GM21529 (cell line): ENCODE results near the gene TMEM179.

ENCODE experiments used
- ATAC-seq: cut with Tn5 transposase; IDR thresholded peaks from one replicate; pipeline ENCODE4 v1.9.1; 2021; ENCODE audit not compliant: unreplicated experiment

TMEM179 gene

DNA sequence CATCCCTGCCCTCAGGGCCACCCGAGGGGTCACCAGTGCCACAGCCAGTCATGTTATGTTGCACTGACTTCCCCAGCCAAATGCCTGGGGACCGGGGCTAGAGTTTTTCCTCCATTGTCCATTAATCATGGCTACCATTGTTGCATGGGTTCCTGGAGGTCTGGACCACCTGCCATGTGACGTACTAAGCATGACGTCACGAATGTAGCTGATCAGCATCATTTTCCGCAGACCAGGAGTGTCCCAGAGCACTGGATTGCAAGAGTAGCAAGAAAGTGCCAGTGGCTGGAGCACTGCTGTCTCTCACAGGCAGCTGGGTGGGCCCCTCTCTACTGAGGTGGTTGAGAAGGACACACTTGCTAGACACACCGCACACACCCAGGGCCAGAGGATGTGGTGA, 31.9 kb downstream of the TMEM179 start:
- ATAC-seq, result no peak

DNA sequence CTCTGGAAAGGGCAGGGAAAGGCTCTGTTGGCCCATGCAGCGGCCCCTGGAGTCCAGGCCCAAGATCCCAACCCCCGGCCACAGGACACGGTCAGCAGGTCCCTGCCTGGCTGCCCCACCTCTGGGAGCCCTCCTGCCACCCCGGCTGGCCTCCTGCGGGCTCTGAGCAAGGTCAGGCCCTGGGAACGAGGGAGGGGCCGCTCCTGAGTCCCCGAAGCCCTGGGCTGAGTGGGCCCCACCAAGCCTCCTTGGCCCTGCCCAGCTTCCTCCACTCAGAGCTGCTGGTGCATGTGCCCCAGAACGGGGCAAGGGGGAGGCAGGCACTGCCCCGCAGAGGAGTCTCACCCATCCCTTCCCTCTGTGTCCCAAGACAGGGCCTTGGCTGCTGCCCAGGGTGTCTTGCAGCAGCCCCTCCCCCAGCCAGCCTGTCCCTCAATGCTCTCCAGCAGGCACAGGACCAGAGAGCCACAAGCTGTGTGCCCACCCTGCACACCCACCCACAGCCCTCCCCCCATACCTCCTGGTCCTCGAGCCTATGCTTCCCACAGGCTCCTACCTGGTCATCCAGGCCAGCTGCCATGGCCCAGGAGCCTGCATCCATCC, 32.4 kb downstream of the TMEM179 start:
- ATAC-seq, result no peak

DNA sequence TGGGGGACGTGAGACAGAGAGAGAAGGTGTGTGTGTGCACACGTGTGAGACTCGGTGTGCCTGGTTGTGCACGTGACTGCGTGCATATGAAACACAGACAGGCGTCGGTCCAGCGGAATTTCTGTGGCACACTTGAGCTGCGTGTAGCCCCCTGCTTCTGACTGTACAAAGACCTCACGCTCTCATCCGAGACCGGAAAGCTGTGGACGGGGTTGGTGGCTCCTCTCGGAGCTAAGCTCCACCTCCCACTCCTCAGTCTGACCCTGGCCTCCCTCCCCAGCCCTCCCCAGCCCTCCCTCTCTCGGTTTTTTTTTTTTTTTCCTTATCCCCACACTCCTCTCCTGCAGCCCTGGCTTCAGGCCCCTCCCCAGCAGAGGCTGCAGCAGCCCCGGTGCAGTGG, 33.3 kb downstream of the TMEM179 start:
- ATAC-seq, result no peak

- no peak for ATAC-seq
Observed at GRCh38 chr14:104569435-104569834, 35.1 kb downstream of the TMEM179 start.

DNA sequence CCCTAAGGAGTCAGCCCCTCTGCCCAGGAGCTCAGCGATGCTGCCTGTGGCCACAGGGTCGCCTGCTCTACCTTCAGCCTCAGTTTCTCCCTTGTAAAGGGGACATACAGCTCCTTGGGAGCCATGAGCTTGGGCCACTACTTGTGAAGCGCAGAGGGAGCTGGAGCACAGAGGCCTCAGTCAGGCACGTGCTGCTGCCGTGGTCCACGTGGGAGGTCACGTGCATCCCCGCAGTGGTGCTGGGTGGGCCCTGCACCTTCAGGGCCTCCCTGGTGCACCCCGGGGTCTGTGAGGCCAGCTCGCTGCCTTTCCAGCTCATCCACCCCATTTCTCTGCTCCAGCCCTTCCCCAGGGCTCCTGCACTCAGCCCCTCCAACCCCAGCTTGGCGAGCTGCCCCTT, 36.0 kb downstream of the TMEM179 start:
- no peak for ATAC-seq

DNA sequence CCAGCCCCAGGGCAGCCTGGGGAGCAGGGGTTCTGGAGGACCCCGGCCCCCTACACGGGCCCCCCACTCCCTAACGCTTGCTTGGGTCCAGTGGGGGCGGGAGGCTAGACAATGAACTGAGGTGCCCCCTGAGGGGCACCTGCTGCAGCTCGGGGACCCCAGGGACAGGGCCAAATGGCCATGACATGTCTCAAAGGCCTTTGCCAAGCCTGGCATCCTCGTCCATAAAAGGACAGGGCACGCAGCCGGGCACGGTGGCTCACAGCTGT, 36.7 kb downstream of the TMEM179 start:
- ATAC-seq, result no peak

GRCh38 chr14:104567141-104567956, 37.2 kb downstream of the TMEM179 start:
- no peak for ATAC-seq

GRCh38 chr14:104564744-104565679, 39.6 kb downstream of the TMEM179 start:
- no peak for ATAC-seq

- ATAC-seq, result no peak
Observed at GRCh38 chr14:104563742-104564615, 40.6 kb downstream of the TMEM179 start.

DNA sequence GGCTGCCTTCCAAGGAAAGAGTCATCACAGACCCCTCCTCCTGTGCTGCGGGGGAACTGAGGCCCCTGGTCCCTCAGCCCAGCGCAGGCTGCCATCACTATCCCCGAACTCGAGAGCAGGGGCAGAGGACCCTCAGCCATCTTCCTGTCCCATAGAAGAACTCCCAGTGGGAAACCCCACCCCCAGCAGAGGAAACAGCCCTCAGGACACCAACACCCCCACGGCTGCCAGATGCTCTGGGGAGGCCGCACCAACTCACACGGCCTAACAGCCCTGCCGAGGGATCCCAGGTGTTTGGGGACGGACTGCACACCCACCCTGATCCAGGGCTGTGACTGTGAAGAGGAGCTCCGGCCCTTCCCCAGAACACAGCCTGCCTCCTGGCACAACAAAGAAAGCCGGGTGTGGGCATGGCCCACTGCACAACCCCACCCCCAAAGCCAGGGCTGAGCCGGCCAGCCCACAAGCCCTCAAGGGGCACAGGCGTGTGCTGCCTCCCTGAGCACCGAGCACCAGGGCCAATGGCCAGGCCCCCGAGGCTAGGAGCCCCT, 41.3 kb downstream of the TMEM179 start:
- ATAC-seq, result no peak

DNA sequence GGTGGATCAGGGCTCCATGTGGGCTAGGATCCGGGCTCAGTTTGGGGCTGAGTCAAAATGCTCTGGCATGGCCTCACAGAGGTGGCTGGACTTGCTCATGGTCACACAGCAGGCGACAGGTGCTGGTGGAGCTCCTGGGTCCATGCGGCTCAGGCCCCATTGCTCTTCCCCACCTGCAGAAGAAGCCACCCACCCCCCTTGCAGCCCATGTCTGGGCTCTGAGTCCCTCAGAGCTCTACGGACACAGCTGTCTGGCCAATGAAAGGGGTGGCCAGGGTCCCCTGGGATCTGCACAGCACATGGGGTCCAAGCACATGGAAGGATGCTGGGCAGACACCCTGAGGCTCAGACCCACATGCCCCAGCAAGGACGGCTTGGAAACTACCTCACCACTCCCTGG, 42.0 kb downstream of the TMEM179 start:
- ATAC-seq, result no peak

GRCh38 chr14:104561632-104562495, 42.7 kb downstream of the TMEM179 start:
- no peak for ATAC-seq

DNA sequence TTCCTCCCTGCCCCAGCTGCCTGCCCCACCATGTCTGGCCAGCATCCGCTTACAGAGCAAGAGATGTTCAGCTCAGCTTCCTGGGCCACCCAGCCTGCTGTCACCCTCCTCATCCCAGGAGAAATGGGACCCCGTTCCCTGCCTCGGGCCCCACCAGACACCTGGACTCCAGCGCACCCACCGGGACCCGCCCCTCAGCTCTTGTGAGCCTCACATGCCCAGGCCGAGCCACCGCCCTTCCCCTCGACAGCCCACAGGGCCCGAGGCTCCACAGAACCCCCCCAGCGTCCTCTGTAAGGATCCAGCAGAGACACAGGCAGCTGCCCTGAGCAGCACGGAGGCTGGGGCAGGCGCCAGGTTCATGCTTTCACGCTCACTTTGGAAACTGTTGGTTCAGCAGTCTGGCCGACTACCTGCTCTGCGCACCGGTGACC, 43.4 kb downstream of the TMEM179 start:
- ATAC-seq, result no peak

GRCh38 chr14:104560586-104560945, 44.0 kb downstream of the TMEM179 start:
- no peak for ATAC-seq

DNA sequence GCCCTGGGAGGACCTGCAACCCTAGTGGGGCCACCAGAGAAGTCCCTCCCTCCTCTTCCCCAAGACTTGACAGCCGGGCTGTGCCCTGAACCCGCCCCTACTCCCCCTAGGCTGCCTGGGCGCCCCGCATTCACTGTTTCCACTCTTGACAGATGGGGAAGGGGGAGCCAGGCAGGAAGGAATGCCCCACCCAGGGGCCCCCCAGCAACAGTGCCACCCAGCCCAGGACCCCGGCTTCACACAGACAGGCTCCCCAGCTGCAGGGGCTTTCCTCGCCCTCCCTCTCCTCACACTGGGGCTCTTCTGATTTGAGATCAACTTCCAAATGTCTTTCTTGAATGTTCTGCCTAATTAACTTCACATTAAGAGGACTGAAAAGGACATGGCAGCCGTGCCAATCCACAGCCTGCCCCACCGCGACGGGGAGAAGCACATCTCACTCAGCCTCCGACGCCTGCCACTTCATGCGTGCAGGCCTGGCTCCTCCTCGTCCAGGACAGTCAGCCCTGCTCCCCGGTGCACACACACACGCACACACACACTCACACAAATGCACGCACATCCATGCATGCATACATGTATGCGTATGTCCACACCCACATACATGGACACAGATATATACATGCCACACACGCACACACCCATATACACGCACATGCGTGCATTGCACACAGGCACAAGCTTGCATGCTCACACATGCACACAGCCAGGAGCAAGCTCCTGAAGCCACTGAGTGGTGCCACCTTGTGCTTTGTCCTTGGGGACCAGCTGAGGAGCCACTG, 44.6 kb downstream of the TMEM179 start:
- ATAC-seq, result no peak

GRCh38 chr14:104559028-104559803, 45.4 kb downstream of the TMEM179 start:
- ATAC-seq, result no peak

- no peak for ATAC-seq
Observed at GRCh38 chr14:104558231-104559027, 46.1 kb downstream of the TMEM179 start.
